A549 (cell line): ENCODE measurements around the gene USP11. TPM values are rescaled to one million over a fixed set of nuclear protein-coding genes. Genes with fewer than 3 reads are reported as not detected.
"Not testable (repeated sequence)": the region's sequence is repeated elsewhere in the genome, so short reads cannot be mapped to it uniquely, and the experiment has no call there.

Source experiments
- ATAC-seq, 2 experiments: fragments of 200-7000 bp in 1 of 2; fragments of >200 bp in 1 of 2; cut with Nextera tagmentation in 1 of 2; cut with Tn5 transposase in 1 of 2; 3 replicates each; pipeline versions ENCODE4 v1.8.0 to v1.9.1; 2018 to 2020; ENCODE audit warnings: mild to moderate bottlenecking in 1 of 2, moderate library complexity in 1 of 2
- CTCF ChIA-PET: fragments of 300-600 bp; sonication (Branson Sonifier 250); formaldehyde crosslinking; extraction: SDS; loops from one replicate; lab custom pipeline; 2021; ENCODE audit warnings: antibody characterized with exemption, inconsistent platforms; lab: Yijun Ruan, JAX
- POLR2A ChIA-PET: fragments of 350-600 bp; formaldehyde crosslinking; extraction: SDS; loops from one replicate; lab custom pipeline; 2021; ENCODE audit warnings: antibody characterized with exemption, inconsistent platforms; lab: Yijun Ruan, JAX
- DNase-seq, 2 experiments: peaks; one replicate each; pipeline versions ENCODE4 v3.0.0 to v3.0.0-alpha.2; 2011 to 2016; ENCODE audit warnings: low read depth in 1 of 2, low spot score in 1 of 2
- FAIRE-seq: peaks from 2 replicates; lab custom pipeline; 2011; peaks lifted over from hg19 to GRCh38; lab: Jason Lieb, UNC
- H3K27ac ChIP-seq, 2 experiments: fragments of >200 bp; sonication (Bioruptor Twin); formaldehyde crosslinking; 3 replicates each; pipeline ENCODE4 v1.5.1; 2016 to 2017
- H3K4me1 ChIP-seq: fragments of >200 bp; sonication (Bioruptor Twin); formaldehyde crosslinking; 3 replicates; pipeline ENCODE4 v1.6.1; 2016
- H3K4me2 ChIP-seq: fragments of >200 bp; sonication (Bioruptor Twin); formaldehyde crosslinking; 3 replicates; pipeline ENCODE4 v1.6.1; 2016
- H3K4me3 ChIP-seq: fragments of >200 bp; sonication (Bioruptor Twin); formaldehyde crosslinking; 3 replicates; pipeline ENCODE4 v1.5.1; 2016
- H3K9me3 ChIP-seq: fragments of >200 bp; sonication (Bioruptor Twin); formaldehyde crosslinking; 3 replicates; pipeline ENCODE4 v1.6.1; 2016
- BHLHE40 ChIP-seq: IDR thresholded peaks from 2 replicates; pipeline ENCODE4 v1.6.1; 2012; ENCODE audit warnings: low read depth, low read length, inconsistent platforms
- CEBPB ChIP-seq, 2 experiments: fragments of >200 bp in 1 of 2; sonication (Bioruptor Twin) in 1 of 2; formaldehyde crosslinking in 1 of 2; IDR thresholded peaks; 2 replicates each; pipeline ENCODE4 v1.6.1; 2012 to 2016
- CHD4 ChIP-seq: fragments of 200-600 bp; sonication (generic); IDR thresholded peaks from 2 replicates; pipeline ENCODE4 v1.6.1; 2016; ENCODE audit warnings: antibody characterized with exemption, mild to moderate bottlenecking, borderline replicate concordance
- FOSL2 ChIP-seq, 2 experiments: fragments of 450-650 bp in 1 of 2; fragments of >200 bp in 1 of 2; sonication (Bioruptor Twin) in 1 of 2; formaldehyde crosslinking; IDR thresholded peaks; 2 replicates each; pipeline versions ENCODE4 v1.5.0 to v1.6.1; 2016 to 2020; ENCODE audit warnings: mild to moderate bottlenecking in 1 of 2, moderate library complexity in 1 of 2
- GATA3 ChIP-seq: IDR thresholded peaks from 2 replicates; pipeline ENCODE4 v1.6.1; 2012; ENCODE audit warnings: borderline replicate concordance
- HDAC2 ChIP-seq: fragments of 200-600 bp; sonication (generic); IDR thresholded peaks from 2 replicates; pipeline ENCODE4 v1.6.1; 2016
- HOXB5 ChIP-seq: fragments of 250-450 bp; sonication (Bioruptor Pico); IDR thresholded peaks from 2 replicates; pipeline ENCODE4 v1.5.0; 2020; ENCODE audit warnings: mild to moderate bottlenecking, moderate library complexity
- KDM1A ChIP-seq: fragments of 200-600 bp; sonication (generic); IDR thresholded peaks from 2 replicates; pipeline ENCODE4 v1.6.1; 2016; ENCODE audit warnings: low read depth, mild to moderate bottlenecking
- MAZ ChIP-seq: fragments of 150-350 bp; IDR thresholded peaks from 2 replicates; pipeline ENCODE4 v1.6.1; 2014; ENCODE audit warnings: antibody characterized with exemption, low read depth, low read length, borderline replicate concordance
- NPAS2 ChIP-seq: fragments of 250-450 bp; sonication (Bioruptor Pico); IDR thresholded peaks from 2 replicates; pipeline ENCODE4 v1.8.0; 2022; ENCODE audit warnings: mild to moderate bottlenecking, moderate library complexity, borderline replicate concordance
- NR3C1 ChIP-seq: fragments of >200 bp; sonication (Bioruptor Twin); formaldehyde crosslinking; IDR thresholded peaks from 3 replicates; pipeline ENCODE4 v1.6.1; 2017
- POLR2AphosphoS2 ChIP-seq: conservative IDR thresholded peaks from 2 replicates; pipeline ENCODE4 v1.6.1; 2012; ENCODE audit warnings: low read length, improper control_type of control experiment, inconsistent platforms
- RAD21 ChIP-seq, 2 experiments: fragments of >200 bp in 1 of 2; sonication (Bioruptor Twin) in 1 of 2; formaldehyde crosslinking in 1 of 2; IDR thresholded peaks in 1 of 2; conservative IDR thresholded peaks in 1 of 2; 2 replicates in 1 of 2; 3 replicates in 1 of 2; pipeline ENCODE4 v1.6.1; 2012 to 2018; ENCODE audit warnings: inconsistent platforms in 1 of 2
- RCOR1 ChIP-seq: fragments of 150-350 bp; IDR thresholded peaks from 2 replicates; pipeline ENCODE4 v1.6.1; 2014; ENCODE audit warnings: antibody characterized with exemption, low read length, low read depth
- TFCP2L1 ChIP-seq: fragments of 250-450 bp; sonication (Bioruptor Pico); IDR thresholded peaks from 2 replicates; pipeline ENCODE4 v1.5.0; 2021; ENCODE audit warnings: mild to moderate bottlenecking
- ZNF302 ChIP-seq: fragments of 250-450 bp; sonication (Bioruptor Pico); IDR thresholded peaks from 2 replicates; pipeline ENCODE4 v1.9.0; 2021; ENCODE audit warnings: inconsistent platforms, mild to moderate bottlenecking, moderate library complexity
- WGBS: methylation state at CpG from one replicate; pipeline ENCODE4 v1.1.6; 2017; ENCODE audit errors: missing lambda C conversion rate; 5-methylcytosine and 5-hydroxymethylcytosine counted together
- polyA plus RNA-seq, 4 experiments: library from polyadenylated mRNA; depleted of rRNA in 3 of 4; stranded (reverse); fragments of >200 nt; fragmentation: RNase III in 1 of 4; extraction: RNeasy Plus Mini Kit Qiagen cat#74134 plus additional on column Dnase treatment in 1 of 4; gene quantifications; 2 replicates in 3 of 4; 3 replicates in 1 of 4; pipeline ENCODE4 v1.2.3, GENCODE V29; 2011 to 2017
- TF ChIP-seq, protein P1 (sequence below): fragments of >200 bp; sonication (Bioruptor Twin); formaldehyde crosslinking; IDR thresholded peaks from 3 replicates; pipeline ENCODE4 v1.6.1; 2016
- TF ChIP-seq, protein P2 (sequence below): fragments of >200 bp; sonication (Bioruptor Twin); formaldehyde crosslinking; IDR thresholded peaks from 3 replicates; pipeline ENCODE4 v1.5.1; 2016
- TF ChIP-seq, protein P3 (sequence below): IDR thresholded peaks from 2 replicates; pipeline ENCODE4 v1.6.1; 2012

The USP11 gene
- polyA plus RNA-seq, 2 of the 4 experiments (the other 2 are of a cell fraction), result 35.6 to 50.0 TPM

- Histone ChIP-seq H3K4me2 (peak overlapping the region; percentile 39; the same call in 1 of the 3 replicates), H3K4me3 (no peak overlapping the region), H3K9me3 (no peaks in the 10 kb centered on the region), H3K27ac (no peak overlapping the region; a peak in 1 of 6 replicates), H3K4me1 (peaks cover 12% of the 10 kb centered on the region)
- DNase-seq (peak; percentile 3 to 11), FAIRE-seq (no peak), ATAC-seq (no peak; a peak in 1 of 6 replicates)
- WGBS, result 8% methylated on average over 2 of the region's 2 CpGs
- ChIA-PET CTCF (no interaction called here), POLR2A (no interaction called here)
- TF ChIP-seq TFCP2L1 (CRISPR knock-in tag) (no peak), POLR2AphosphoS2 (no peak), CEBPB (IDR thresholded peaks at IDR 0.05) (no peak), NPAS2 (no peak), MAZ (no peak), RCOR1 (no peak), ZNF302 (CRISPR knock-in tag) (no peak), RAD21 (conservative IDR thresholded peaks at IDR 0.05 in 1 of 2, IDR thresholded peaks at IDR 0.05 in 1 of 2) (no peak), NR3C1 (no peak)
- TF ChIP-seq, protein P1, sequence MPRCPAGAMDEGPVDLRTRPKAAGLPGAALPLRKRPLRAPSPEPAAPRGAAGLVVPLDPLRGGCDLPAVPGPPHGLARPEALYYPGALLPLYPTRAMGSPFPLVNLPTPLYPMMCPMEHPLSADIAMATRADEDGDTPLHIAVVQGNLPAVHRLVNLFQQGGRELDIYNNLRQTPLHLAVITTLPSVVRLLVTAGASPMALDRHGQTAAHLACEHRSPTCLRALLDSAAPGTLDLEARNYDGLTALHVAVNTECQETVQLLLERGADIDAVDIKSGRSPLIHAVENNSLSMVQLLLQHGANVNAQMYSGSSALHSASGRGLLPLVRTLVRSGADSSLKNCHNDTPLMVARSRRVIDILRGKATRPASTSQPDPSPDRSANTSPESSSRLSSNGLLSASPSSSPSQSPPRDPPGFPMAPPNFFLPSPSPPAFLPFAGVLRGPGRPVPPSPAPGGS, result no peak
- TF ChIP-seq, protein P2, sequence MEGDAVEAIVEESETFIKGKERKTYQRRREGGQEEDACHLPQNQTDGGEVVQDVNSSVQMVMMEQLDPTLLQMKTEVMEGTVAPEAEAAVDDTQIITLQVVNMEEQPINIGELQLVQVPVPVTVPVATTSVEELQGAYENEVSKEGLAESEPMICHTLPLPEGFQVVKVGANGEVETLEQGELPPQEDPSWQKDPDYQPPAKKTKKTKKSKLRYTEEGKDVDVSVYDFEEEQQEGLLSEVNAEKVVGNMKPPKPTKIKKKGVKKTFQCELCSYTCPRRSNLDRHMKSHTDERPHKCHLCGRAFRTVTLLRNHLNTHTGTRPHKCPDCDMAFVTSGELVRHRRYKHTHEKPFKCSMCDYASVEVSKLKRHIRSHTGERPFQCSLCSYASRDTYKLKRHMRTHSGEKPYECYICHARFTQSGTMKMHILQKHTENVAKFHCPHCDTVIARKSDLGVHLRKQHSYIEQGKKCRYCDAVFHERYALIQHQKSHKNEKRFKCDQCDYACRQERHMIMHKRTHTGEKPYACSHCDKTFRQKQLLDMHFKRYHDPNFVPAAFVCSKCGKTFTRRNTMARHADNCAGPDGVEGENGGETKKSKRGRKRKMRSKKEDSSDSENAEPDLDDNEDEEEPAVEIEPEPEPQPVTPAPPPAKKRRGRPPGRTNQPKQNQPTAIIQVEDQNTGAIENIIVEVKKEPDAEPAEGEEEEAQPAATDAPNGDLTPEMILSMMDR, result no peak
Measured at GRCh38 chrX:47278691-47279090, 45.9 kb downstream of the USP11 start.

DNA sequence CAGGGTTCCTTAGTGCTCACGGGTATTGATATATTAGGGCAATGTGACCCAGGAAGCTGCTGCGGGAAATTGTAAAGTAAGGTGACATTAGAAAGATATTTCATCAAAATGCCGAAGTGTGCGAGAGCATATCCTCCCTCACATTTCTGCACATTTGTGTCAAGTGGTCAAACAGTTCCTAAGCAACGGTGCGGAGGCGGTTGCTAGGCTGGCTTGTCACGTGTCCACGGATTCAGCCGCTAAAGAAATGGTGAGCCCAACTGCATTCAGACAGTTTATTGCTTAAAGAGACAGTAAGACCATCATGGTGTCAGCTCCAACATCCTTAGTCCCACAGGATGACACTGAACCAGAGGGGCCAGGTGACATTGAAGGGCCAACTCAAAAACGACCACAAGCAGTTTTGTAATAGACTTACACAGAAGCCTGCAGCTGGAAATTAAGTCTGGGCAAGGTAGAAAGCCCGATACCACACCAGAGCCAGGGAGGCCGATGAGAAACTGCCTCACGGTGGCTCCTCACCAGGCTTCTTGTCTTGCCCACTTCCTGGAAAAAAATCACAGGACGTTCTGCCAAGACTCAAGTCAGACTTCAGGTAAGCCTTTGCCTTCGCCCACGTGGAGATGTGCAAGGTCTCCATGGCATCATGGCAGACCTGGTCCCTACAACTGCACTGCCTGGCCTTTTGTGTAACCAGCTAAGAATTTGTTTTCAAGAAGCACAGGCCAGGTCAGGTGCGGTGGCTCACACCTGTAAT, 50.4 kb downstream of the USP11 start:
- CTCF ChIA-PET, result interaction anchor here (0.6 to 0.8 kb wide), 2 partner anchors 14 kb away, joined by 3 to 4 read pairs; no protein-coding TSS in a partner anchor
- no peak overlapping the region for H3K4me2 ChIP-seq
- FAIRE-seq, result no peak
- H3K4me3 ChIP-seq, result no peak overlapping the region
- H3K4me1 ChIP-seq, result peaks cover 10% of the 10 kb centered on the region
- WGBS, result 71% methylated on average over 14 of the region's 18 CpGs
- no peak for TF ChIP-seq RCOR1
- no peak for TF ChIP-seq HOXB5
- TF ChIP-seq BHLHE40, result no peak
- no peak for TF ChIP-seq FOSL2 (IDR thresholded peaks at IDR 0.05)
- no peak for TF ChIP-seq FOSL2 (CRISPR knock-in tag; IDR thresholded peaks at IDR 0.05)
- TF ChIP-seq KDM1A, result no peak
- no peak for TF ChIP-seq CHD4
- TF ChIP-seq, protein P3, sequence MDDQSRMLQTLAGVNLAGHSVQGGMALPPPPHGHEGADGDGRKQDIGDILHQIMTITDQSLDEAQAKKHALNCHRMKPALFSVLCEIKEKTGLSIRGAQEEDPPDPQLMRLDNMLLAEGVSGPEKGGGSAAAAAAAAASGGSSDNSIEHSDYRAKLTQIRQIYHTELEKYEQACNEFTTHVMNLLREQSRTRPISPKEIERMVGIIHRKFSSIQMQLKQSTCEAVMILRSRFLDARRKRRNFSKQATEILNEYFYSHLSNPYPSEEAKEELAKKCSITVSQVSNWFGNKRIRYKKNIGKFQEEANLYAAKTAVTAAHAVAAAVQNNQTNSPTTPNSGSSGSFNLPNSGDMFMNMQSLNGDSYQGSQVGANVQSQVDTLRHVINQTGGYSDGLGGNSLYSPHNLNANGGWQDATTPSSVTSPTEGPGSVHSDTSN, result no peak
- no peak for TF ChIP-seq MAZ
- no peak for TF ChIP-seq HDAC2
- no peak for TF ChIP-seq GATA3
- POLR2A ChIA-PET, result no interaction called here
- ATAC-seq, result no peak
- no peak for DNase-seq
- no peaks in the 10 kb centered on the region; the same call in 2 of the 3 replicates for H3K9me3 ChIP-seq
- no peak overlapping the region for H3K27ac ChIP-seq

DNA sequence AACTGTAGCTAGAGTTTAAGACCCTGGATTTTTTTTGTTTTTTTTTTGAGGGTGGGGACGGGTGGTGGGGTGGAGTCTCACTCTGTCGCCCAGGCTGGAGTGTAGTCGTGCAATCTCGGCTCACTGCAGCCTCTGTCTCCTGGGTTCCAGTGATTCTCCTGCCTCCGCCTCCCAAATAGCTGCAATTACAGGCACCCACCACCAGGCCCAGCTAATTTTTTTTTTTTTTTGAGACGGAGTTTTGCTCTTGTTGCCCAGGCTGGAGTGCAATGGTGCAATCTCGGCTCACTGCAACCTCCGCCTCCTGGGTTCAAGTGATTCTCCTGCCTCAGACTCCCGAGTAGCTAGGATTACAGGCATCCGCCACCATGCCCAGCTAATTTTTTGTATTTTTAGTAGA, 51.8 kb downstream of the USP11 start:
- POLR2A ChIA-PET, result interaction anchor here (0.6 kb wide), 1 partner anchor 118 kb away, joined by 3 read pairs; no protein-coding TSS in a partner anchor
- FAIRE-seq, H3K27ac ChIP-seq, H3K4me1 ChIP-seq, H3K4me3 ChIP-seq, H3K4me2 ChIP-seq, ATAC-seq, DNase-seq, H3K9me3 ChIP-seq: not testable (repeated sequence)
- 47% methylated on average over 10 of the region's 10 CpGs for whole genome bisulfite sequencing
- CTCF ChIA-PET, result interaction anchor here (0.6 kb wide), 2 partner anchors 107 to 766 kb away, joined by 3 read pairs; no protein-coding TSS in a partner anchor
